Measurements from ENCODE around the gene NEDD4L.

The NEDD4L gene

DNA sequence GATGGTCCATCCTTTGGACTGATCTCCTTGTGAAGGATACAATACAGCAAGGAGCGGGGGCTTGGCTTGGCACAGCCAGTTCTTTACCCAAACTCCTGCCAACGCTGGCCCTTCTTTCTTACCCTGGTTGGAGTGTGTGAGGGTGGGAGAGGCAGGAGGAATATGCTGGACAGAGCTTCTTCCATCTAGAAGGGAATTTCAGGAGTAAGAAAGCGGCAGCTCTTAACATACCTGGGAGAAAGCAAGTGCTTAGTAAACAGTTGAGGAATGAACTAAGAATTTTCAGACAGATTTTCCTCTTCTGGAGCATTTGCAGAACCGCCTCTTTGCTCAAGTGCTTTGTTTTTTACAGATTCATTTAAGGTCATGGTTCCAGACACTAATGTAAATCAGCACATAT lies 72.8 kb downstream of the NEDD4L start:
- Histone ChIP-seq H3K27me3 (ENCODE audit: low read length) (no peaks in the 10 kb centered on the region), H3K4me2 (ENCODE audit: low read depth, low read length, poor library complexity, severe bottlenecking) (no peak overlapping the region), H3K9me3 (ENCODE audit: insufficient read depth, low read length) (no peaks in the 10 kb centered on the region), H3K79me2 (ENCODE audit: insufficient read depth, low read length) (no peaks in the 10 kb centered on the region), H3K9ac (ENCODE audit: low read length) (no peak overlapping the region), H3K9me2 (replicated peaks; ENCODE audit: insufficient read depth, low read length) (no peaks in the 10 kb centered on the region), H3K4me3 (ENCODE audit: insufficient read depth, low read length, poor library complexity, severe bottlenecking) (no peak overlapping the region), H2AFZ (ENCODE audit: low read depth, low read length, severe bottlenecking) (no peak overlapping the region), H3F3A (ENCODE audit: insufficient read depth) (no peaks in the 10 kb centered on the region), H4K20me1 (ENCODE audit: low read depth, low read length) (peaks cover 5% of the 10 kb centered on the region; the same call in 1 of the 2 replicates), H3K36me3 (ENCODE audit: low read length) (no peaks in the 10 kb centered on the region), H3K27ac (ENCODE audit: low read depth, low read length) (no peak overlapping the region)
- TF ChIP-seq CTCF (IDR thresholded peaks at IDR 0.05; ENCODE audit: insufficient read depth, low read length, poor library complexity, severe bottlenecking) (no peak), EZH2phosphoT487 (conservative IDR thresholded peaks at IDR 0.05; ENCODE audit: low read length) (no peak)

GRCh38 chr18:58117786-58118403 lies 73.9 kb downstream of the NEDD4L start:
- H4K20me1 ChIP-seq (ENCODE audit: low read depth, low read length) = peaks cover 5% of the 10 kb centered on the region; the same call in 1 of the 2 replicates
- no peak overlapping the region for H3K4me2 ChIP-seq (ENCODE audit: low read depth, low read length, poor library complexity, severe bottlenecking)
- H3K9ac ChIP-seq (ENCODE audit: low read length) = no peak overlapping the region
- TF ChIP-seq EZH2phosphoT487 (conservative IDR thresholded peaks at IDR 0.05; ENCODE audit: low read length) (no peak), CTCF (IDR thresholded peaks at IDR 0.05; ENCODE audit: insufficient read depth, low read length, poor library complexity, severe bottlenecking) (no peak)
- no peaks in the 10 kb centered on the region for H3K27me3 ChIP-seq (ENCODE audit: low read length)
- H2AFZ ChIP-seq (ENCODE audit: low read depth, low read length, severe bottlenecking) = no peak overlapping the region
- no peaks in the 10 kb centered on the region for H3K9me3 ChIP-seq (ENCODE audit: insufficient read depth, low read length)
- no peak overlapping the region for H3K27ac ChIP-seq (ENCODE audit: low read depth, low read length)
- H3K36me3 ChIP-seq (ENCODE audit: low read length) = no peaks in the 10 kb centered on the region
- H3F3A ChIP-seq (ENCODE audit: insufficient read depth) = no peaks in the 10 kb centered on the region
- H3K79me2 ChIP-seq (ENCODE audit: insufficient read depth, low read length) = no peaks in the 10 kb centered on the region
- H3K4me3 ChIP-seq (ENCODE audit: insufficient read depth, low read length, poor library complexity, severe bottlenecking) = no peak overlapping the region
- no peaks in the 10 kb centered on the region for H3K9me2 ChIP-seq (replicated peaks; ENCODE audit: insufficient read depth, low read length)

DNA sequence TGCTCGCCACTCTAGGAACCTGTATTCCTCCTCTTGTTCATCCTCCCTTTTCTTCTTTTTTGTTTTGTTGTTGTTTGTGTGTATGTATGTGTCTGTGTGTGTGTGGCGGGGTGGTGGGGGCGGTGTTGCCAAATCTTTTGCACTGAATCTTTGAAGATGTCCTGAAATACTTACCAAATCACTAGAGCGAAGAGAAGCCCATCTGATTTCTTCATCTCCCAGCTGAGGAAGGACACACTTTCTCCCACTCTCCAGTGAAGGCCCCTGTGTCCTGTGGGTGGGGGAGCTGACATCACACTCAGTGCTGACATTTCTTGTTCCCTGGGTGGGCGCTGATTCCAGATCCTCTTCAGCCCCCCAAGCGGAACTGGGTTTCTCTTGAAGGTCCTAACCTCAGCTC lies 74.5 kb downstream of the NEDD4L start:
- Histone ChIP-seq H2AFZ (ENCODE audit: low read depth, low read length, severe bottlenecking) (no peak overlapping the region), H3F3A (ENCODE audit: insufficient read depth) (no peaks in the 10 kb centered on the region), H3K9me2 (replicated peaks; ENCODE audit: insufficient read depth, low read length) (no peaks in the 10 kb centered on the region), H3K79me2 (ENCODE audit: insufficient read depth, low read length) (no peaks in the 10 kb centered on the region), H3K36me3 (ENCODE audit: low read length) (no peaks in the 10 kb centered on the region), H3K4me2 (ENCODE audit: low read depth, low read length, poor library complexity, severe bottlenecking) (no peak overlapping the region), H3K9ac (ENCODE audit: low read length) (no peak overlapping the region), H3K4me3 (ENCODE audit: insufficient read depth, low read length, poor library complexity, severe bottlenecking) (no peak overlapping the region), H3K27ac (ENCODE audit: low read depth, low read length) (no peak overlapping the region), H3K9me3 (ENCODE audit: insufficient read depth, low read length) (no peaks in the 10 kb centered on the region), H4K20me1 (ENCODE audit: low read depth, low read length) (peaks cover 5% of the 10 kb centered on the region; the same call in 1 of the 2 replicates), H3K27me3 (ENCODE audit: low read length) (no peaks in the 10 kb centered on the region)
- no peak for TF ChIP-seq EZH2phosphoT487 (conservative IDR thresholded peaks at IDR 0.05; ENCODE audit: low read length)
- no peak for TF ChIP-seq CTCF (IDR thresholded peaks at IDR 0.05; ENCODE audit: insufficient read depth, low read length, poor library complexity, severe bottlenecking)
